SK-N-SH (cell line): ENCODE data around the gene RNF32. TPM values are rescaled to one million over a fixed set of nuclear protein-coding genes. Genes with fewer than 3 reads are reported as not detected.

Experiments
- CTCF ChIA-PET: fragments of 300-600, 350-600 bp; formaldehyde crosslinking; extraction: SDS; loops from one replicate; lab custom pipeline; 2021; lab: Yijun Ruan, JAX
- POLR2A ChIA-PET: fragments of 350-600 bp; sonication (Branson Sonifier 250); formaldehyde crosslinking; extraction: SDS; loops from one replicate; lab custom pipeline; 2020; ENCODE audit warnings: antibody characterized with exemption, inconsistent platforms; lab: Yijun Ruan, JAX
- DNase-seq: peaks from one replicate; pipeline ENCODE4 v3.0.0; 2012
- H2AFZ ChIP-seq: fragments of 200-600 bp; sonication (generic); 2 replicates; pipeline ENCODE4 v1.8.1; 2016; ENCODE audit warnings: antibody characterized with exemption, mild to moderate bottlenecking, low read depth
- H3F3A ChIP-seq: fragments of 200-600 bp; sonication (generic); replicated peaks from 2 replicates; pipeline ENCODE3; 2016; ENCODE audit warnings: antibody characterized with exemption, mild to moderate bottlenecking; ENCODE audit not compliant: insufficient read depth
- H3K27ac ChIP-seq, 2 experiments: fragments of 200-500 bp in 1 of 2; fragments of 200-600 bp in 1 of 2; sonication (Bioruptor generic) in 1 of 2; sonication (generic), shearing (Covaris generic) in 1 of 2; 2 replicates each; pipeline versions ENCODE4 v1.5.1 to v1.6.1; 2014 to 2016; ENCODE audit warnings: low read depth in 2 of 2, inconsistent platforms in 1 of 2, low read length in 1 of 2, mild to moderate bottlenecking in 1 of 2, mixed read lengths in 1 of 2
- H3K27me3 ChIP-seq: fragments of 200-600 bp; sonication (generic), shearing (Covaris generic); 2 replicates; pipeline ENCODE4 v1.6.1; 2016; ENCODE audit warnings: mixed run types; ENCODE audit not compliant: insufficient read depth
- H3K36me3 ChIP-seq, 2 experiments: fragments of 200-500 bp in 1 of 2; fragments of 200-600 bp in 1 of 2; sonication (Bioruptor generic) in 1 of 2; sonication (generic) in 1 of 2; replicated peaks in 1 of 2; 2 replicates each; pipeline versions ENCODE3 to v1.5.1; 2014 to 2016; ENCODE audit warnings: low read length in 1 of 2, mild to moderate bottlenecking in 1 of 2; ENCODE audit not compliant: insufficient read depth in 2 of 2, control insufficient read depth in 1 of 2
- H3K4me1 ChIP-seq, 2 experiments: fragments of 200-500 bp in 1 of 2; fragments of 200-600 bp in 1 of 2; sonication (Bioruptor generic) in 1 of 2; sonication (generic), shearing (Covaris generic) in 1 of 2; 2 replicates each; pipeline versions ENCODE4 v1.5.1 to v1.6.1; 2014 to 2016; ENCODE audit warnings: low read depth in 1 of 2, low read length in 1 of 2, mixed run types in 1 of 2; ENCODE audit not compliant: insufficient read depth in 2 of 2, control insufficient read depth in 1 of 2
- H3K4me2 ChIP-seq: fragments of 200-600 bp; sonication (generic), shearing (Covaris generic); 2 replicates; pipeline ENCODE4 v1.6.1; 2017; ENCODE audit warnings: mixed run types
- H3K4me3 ChIP-seq, 2 experiments: fragments of 200-500 bp in 1 of 2; fragments of 200-600 bp in 1 of 2; sonication (Bioruptor generic) in 1 of 2; sonication (generic), shearing (Covaris generic) in 1 of 2; 2 replicates each; pipeline versions ENCODE4 v1.5.1 to v1.8.1; 2014 to 2016; ENCODE audit warnings: low read depth in 2 of 2, inconsistent platforms in 1 of 2, low read length in 1 of 2, mild to moderate bottlenecking in 1 of 2, mixed read lengths in 1 of 2, moderate library complexity in 1 of 2
- H3K79me2 ChIP-seq: fragments of 200-600 bp; sonication (generic); 2 replicates; pipeline ENCODE4 v1.8.1; 2017; ENCODE audit warnings: mild to moderate bottlenecking; ENCODE audit not compliant: insufficient read depth
- H3K9ac ChIP-seq: fragments of 200-600 bp; sonication (generic); 2 replicates; pipeline ENCODE4 v1.6.1; 2017; ENCODE audit warnings: mixed run types
- H3K9me2 ChIP-seq: fragments of 200-600 bp; sonication (generic); 2 replicates; pipeline ENCODE4 v1.6.1; 2017; ENCODE audit warnings: mixed run types
- H3K9me3 ChIP-seq: fragments of 200-600 bp; sonication (generic); 2 replicates; pipeline ENCODE4 v1.6.1; 2017; ENCODE audit warnings: mixed run types, mild to moderate bottlenecking, moderate library complexity
- H4K20me1 ChIP-seq: fragments of 200-600 bp; sonication (generic); 2 replicates; pipeline ENCODE4 v1.6.1; 2017; ENCODE audit warnings: mild to moderate bottlenecking, mixed run types; ENCODE audit not compliant: insufficient read depth
- ELF1 ChIP-seq: IDR thresholded peaks from 2 replicates; pipeline ENCODE4 v1.4.0; 2012
- EP300 ChIP-seq, 2 experiments: IDR thresholded peaks; 2 replicates each; pipeline versions ENCODE4 v1.4.0 to v1.6.1; 2012; ENCODE audit warnings: borderline replicate concordance in 1 of 2, low read depth in 1 of 2, low read length in 1 of 2
- FOXJ3 ChIP-seq: sonication (generic); formaldehyde crosslinking; IDR thresholded peaks from 2 replicates; pipeline ENCODE4 v1.5.1; 2020; ENCODE audit warnings: mild to moderate bottlenecking, missing genetic modification reagents
- GABPA ChIP-seq: IDR thresholded peaks from 2 replicates; pipeline ENCODE4 v1.4.0; 2012; ENCODE audit warnings: low read depth, mild to moderate bottlenecking
- GATA2 ChIP-seq: sonication (generic); formaldehyde crosslinking; IDR thresholded peaks from 2 replicates; pipeline ENCODE4 v1.5.0; 2020; ENCODE audit warnings: mild to moderate bottlenecking, missing genetic modification reagents
- JUND ChIP-seq: IDR thresholded peaks from 2 replicates; pipeline ENCODE4 v1.4.0; 2012
- MEF2A ChIP-seq: IDR thresholded peaks from 2 replicates; pipeline ENCODE4 v1.4.0; 2012; ENCODE audit warnings: low read depth, borderline replicate concordance
- MXI1 ChIP-seq: IDR thresholded peaks from 2 replicates; pipeline ENCODE4 v1.6.1; 2012; ENCODE audit warnings: mild to moderate bottlenecking, low read depth, low read length, improper control_type of control experiment
- NFIC ChIP-seq: IDR thresholded peaks from 2 replicates; pipeline ENCODE4 v1.4.0; 2012; ENCODE audit warnings: borderline replicate concordance
- POLR2AphosphoS5 ChIP-seq: IDR thresholded peaks from 2 replicates; pipeline ENCODE4 v1.6.1; 2012; ENCODE audit warnings: low read depth, low read length
- RAD21 ChIP-seq: IDR thresholded peaks from 2 replicates; pipeline ENCODE4 v1.6.1; 2012; ENCODE audit warnings: mild to moderate bottlenecking, low read length
- RFX5 ChIP-seq: IDR thresholded peaks from 2 replicates; pipeline ENCODE4 v1.6.1; 2012; ENCODE audit warnings: mild to moderate bottlenecking, improper control_type of control experiment, low read length
- RXRA ChIP-seq: IDR thresholded peaks from 2 replicates; pipeline ENCODE4 v1.4.0; 2012; ENCODE audit warnings: low read depth, mild to moderate bottlenecking, borderline replicate concordance
- SIN3A ChIP-seq: IDR thresholded peaks from 2 replicates; pipeline ENCODE4 v1.6.1; 2012; ENCODE audit warnings: low read depth, mild to moderate bottlenecking, low read length, moderate library complexity, borderline replicate concordance
- TAF1 ChIP-seq: IDR thresholded peaks from 2 replicates; pipeline ENCODE4 v1.6.1; 2012; ENCODE audit warnings: low read depth, mild to moderate bottlenecking, low read length, moderate library complexity, borderline replicate concordance
- YY1 ChIP-seq: IDR thresholded peaks from 2 replicates; pipeline ENCODE4 v1.4.0; 2012; ENCODE audit warnings: low read depth, mild to moderate bottlenecking
- WGBS: methylation state at CpG from one replicate; pipeline ENCODE4 v1.1.6; 2017; ENCODE audit warnings: low lambda C conversion rate; 5-methylcytosine and 5-hydroxymethylcytosine counted together
- polyA plus RNA-seq, 3 experiments: library from polyadenylated mRNA; depleted of rRNA; stranded (reverse); fragments of >200 nt; gene quantifications; 2 replicates each; pipeline ENCODE4 v1.2.3, GENCODE V29; 2012
- TF ChIP-seq, protein P1 (sequence below): IDR thresholded peaks from 2 replicates; pipeline ENCODE4 v1.4.0; 2012; ENCODE audit warnings: low read depth, borderline replicate concordance
- TF ChIP-seq, protein P2 (sequence below): fragments of 200-600 bp; sonication (generic); IDR thresholded peaks from 2 replicates; pipeline ENCODE4 v1.6.1; 2017; ENCODE audit warnings: antibody characterized with exemption, mild to moderate bottlenecking, moderate library complexity
- TF ChIP-seq, protein P3 (sequence below): IDR thresholded peaks from 2 replicates; pipeline ENCODE4 v1.4.0; 2012; ENCODE audit warnings: low read depth
- TF ChIP-seq, protein P4 (sequence below): IDR thresholded peaks from 2 replicates; pipeline ENCODE4 v1.6.1; 2012; ENCODE audit warnings: mild to moderate bottlenecking, low read depth, low read length, moderate library complexity

Gene RNF32
- polyA plus RNA-seq, 1 of the 3 experiments (the other 2 are of a cell fraction), result 2.3 TPM

DNA sequence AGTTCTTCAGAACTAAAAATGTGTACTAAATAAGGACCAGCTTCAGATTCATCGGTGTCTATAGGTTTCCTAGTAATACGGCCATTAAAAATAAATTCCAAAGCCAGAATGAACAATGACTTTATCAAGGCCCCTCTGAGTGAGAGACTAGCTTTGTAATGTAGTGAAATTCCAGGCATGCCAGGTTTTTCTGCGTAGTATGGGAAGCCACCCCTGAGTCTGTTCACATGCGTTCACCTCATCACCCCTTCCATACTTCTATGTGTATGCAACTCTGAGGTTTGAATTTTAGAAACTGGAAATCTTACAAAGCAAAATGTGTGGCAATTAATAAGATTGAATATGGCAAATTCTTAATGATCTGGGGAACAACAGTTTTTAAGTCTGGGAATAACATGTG lies 24.5 kb downstream of the RNF32 start:
- H3K9me2 ChIP-seq, result no peaks in the 10 kb centered on the region
- no peak overlapping the region for H2AFZ ChIP-seq
- H3K79me2 ChIP-seq, result no peaks in the 10 kb centered on the region
- H3K9ac ChIP-seq, result no peak overlapping the region
- 98% methylated on average over 4 of the region's 4 CpGs for WGBS
- H3K4me3 ChIP-seq, result no peak overlapping the region
- H3F3A ChIP-seq, result no peaks in the 10 kb centered on the region
- H3K27me3 ChIP-seq, result no peaks in the 10 kb centered on the region
- H3K4me2 ChIP-seq, result no peak overlapping the region
- no peak for TF ChIP-seq GATA2 (CRISPR knock-in tag)
- no peak for TF ChIP-seq EP300 (IDR thresholded peaks at IDR 0.05; ENCODE audit: borderline replicate concordance in 1 of 2, low read depth in 1 of 2, low read length in 1 of 2)
- no peak for TF ChIP-seq FOXJ3 (CRISPR knock-in tag)
- TF ChIP-seq RFX5, result no peak
- TF ChIP-seq, protein P1, sequence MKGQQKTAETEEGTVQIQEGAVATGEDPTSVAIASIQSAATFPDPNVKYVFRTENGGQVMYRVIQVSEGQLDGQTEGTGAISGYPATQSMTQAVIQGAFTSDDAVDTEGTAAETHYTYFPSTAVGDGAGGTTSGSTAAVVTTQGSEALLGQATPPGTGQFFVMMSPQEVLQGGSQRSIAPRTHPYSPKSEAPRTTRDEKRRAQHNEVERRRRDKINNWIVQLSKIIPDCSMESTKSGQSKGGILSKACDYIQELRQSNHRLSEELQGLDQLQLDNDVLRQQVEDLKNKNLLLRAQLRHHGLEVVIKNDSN, result no peak
- TF ChIP-seq, protein P2, sequence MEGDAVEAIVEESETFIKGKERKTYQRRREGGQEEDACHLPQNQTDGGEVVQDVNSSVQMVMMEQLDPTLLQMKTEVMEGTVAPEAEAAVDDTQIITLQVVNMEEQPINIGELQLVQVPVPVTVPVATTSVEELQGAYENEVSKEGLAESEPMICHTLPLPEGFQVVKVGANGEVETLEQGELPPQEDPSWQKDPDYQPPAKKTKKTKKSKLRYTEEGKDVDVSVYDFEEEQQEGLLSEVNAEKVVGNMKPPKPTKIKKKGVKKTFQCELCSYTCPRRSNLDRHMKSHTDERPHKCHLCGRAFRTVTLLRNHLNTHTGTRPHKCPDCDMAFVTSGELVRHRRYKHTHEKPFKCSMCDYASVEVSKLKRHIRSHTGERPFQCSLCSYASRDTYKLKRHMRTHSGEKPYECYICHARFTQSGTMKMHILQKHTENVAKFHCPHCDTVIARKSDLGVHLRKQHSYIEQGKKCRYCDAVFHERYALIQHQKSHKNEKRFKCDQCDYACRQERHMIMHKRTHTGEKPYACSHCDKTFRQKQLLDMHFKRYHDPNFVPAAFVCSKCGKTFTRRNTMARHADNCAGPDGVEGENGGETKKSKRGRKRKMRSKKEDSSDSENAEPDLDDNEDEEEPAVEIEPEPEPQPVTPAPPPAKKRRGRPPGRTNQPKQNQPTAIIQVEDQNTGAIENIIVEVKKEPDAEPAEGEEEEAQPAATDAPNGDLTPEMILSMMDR, result no peak
- TF ChIP-seq RAD21, result no peak
- TF ChIP-seq GABPA, result no peak
- TF ChIP-seq YY1, result no peak
- no peak for TF ChIP-seq ELF1
- TF ChIP-seq JUND, result no peak
- TF ChIP-seq NFIC, result no peak
- no peak for TF ChIP-seq MXI1
- TF ChIP-seq TAF1, result no peak
- TF ChIP-seq SIN3A, result no peak
- TF ChIP-seq, protein P3, sequence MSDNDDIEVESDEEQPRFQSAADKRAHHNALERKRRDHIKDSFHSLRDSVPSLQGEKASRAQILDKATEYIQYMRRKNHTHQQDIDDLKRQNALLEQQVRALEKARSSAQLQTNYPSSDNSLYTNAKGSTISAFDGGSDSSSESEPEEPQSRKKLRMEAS, result no peak
- TF ChIP-seq RXRA, result no peak
- no peak for TF ChIP-seq POLR2AphosphoS5
- TF ChIP-seq MEF2A, result no peak
- TF ChIP-seq, protein P4, sequence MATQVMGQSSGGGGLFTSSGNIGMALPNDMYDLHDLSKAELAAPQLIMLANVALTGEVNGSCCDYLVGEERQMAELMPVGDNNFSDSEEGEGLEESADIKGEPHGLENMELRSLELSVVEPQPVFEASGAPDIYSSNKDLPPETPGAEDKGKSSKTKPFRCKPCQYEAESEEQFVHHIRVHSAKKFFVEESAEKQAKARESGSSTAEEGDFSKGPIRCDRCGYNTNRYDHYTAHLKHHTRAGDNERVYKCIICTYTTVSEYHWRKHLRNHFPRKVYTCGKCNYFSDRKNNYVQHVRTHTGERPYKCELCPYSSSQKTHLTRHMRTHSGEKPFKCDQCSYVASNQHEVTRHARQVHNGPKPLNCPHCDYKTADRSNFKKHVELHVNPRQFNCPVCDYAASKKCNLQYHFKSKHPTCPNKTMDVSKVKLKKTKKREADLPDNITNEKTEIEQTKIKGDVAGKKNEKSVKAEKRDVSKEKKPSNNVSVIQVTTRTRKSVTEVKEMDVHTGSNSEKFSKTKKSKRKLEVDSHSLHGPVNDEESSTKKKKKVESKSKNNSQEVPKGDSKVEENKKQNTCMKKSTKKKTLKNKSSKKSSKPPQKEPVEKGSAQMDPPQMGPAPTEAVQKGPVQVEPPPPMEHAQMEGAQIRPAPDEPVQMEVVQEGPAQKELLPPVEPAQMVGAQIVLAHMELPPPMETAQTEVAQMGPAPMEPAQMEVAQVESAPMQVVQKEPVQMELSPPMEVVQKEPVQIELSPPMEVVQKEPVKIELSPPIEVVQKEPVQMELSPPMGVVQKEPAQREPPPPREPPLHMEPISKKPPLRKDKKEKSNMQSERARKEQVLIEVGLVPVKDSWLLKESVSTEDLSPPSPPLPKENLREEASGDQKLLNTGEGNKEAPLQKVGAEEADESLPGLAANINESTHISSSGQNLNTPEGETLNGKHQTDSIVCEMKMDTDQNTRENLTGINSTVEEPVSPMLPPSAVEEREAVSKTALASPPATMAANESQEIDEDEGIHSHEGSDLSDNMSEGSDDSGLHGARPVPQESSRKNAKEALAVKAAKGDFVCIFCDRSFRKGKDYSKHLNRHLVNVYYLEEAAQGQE, result no peak
- TF ChIP-seq, all 33 proteins: peak for 0
- CTCF ChIA-PET, result interaction anchor here (1.6 kb wide), 1 partner anchor 16 kb away, joined by 3 read pairs; no protein-coding TSS in a partner anchor
- Histone ChIP-seq H3K4me1 (peaks cover 0 to 6% of the 10 kb centered on the region in 2 experiments; a peak in 2 of 4 replicates), H3K36me3 (peaks cover 2 to 19% of the 10 kb centered on the region in 2 experiments), H3K27ac (no peak overlapping the region), H4K20me1 (no peaks in the 10 kb centered on the region), H3K9me3 (no peaks in the 10 kb centered on the region)
- POLR2A ChIA-PET, result no interaction called here
- no peak for DNase-seq
